Measurements from ENCODE around the gene FLOT1.

The FLOT1 gene

DNA sequence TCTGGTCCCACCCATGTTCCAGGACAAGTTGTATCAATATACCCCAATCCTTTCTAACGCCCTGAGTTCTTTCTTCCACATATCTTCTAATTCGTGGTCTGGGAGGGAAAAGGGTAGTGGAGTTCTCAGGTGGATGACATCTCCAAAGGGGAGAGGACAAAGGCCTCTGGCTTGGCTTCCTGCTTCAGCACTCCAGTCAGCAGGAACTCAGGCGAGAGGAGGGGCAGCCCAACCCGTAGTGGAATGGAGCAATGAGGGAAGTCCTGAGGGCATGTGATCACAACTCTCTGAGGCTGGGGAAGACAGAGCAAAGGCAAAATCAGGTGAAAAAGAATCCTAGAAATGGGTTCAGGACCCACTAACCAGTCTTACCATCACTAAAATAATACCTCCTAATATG is 42.1 kb downstream of the FLOT1 start:
- DNase-seq (ENCODE audit: low spot score): no peak

DNA sequence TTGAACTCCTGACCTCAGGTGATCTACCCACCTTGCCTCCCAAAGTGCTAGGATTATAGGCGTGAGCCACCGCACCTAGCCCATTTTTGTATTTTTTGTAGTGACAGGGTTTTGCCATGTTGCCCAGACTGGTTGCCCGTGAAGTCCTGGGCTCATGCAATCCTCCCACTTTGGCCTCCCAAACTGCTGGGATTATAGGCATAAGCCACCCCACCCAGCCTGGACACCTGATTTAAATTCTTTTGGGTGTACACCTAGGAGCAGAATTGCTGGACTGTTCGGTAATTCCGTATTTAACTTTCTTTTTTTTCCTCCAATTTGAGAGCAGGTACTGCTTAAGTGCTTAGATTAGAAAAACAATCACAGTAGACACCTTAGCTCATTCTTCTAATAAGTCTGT is 46.1 kb downstream of the FLOT1 start:
- DNase-seq (ENCODE audit: low spot score): no peak

DNA sequence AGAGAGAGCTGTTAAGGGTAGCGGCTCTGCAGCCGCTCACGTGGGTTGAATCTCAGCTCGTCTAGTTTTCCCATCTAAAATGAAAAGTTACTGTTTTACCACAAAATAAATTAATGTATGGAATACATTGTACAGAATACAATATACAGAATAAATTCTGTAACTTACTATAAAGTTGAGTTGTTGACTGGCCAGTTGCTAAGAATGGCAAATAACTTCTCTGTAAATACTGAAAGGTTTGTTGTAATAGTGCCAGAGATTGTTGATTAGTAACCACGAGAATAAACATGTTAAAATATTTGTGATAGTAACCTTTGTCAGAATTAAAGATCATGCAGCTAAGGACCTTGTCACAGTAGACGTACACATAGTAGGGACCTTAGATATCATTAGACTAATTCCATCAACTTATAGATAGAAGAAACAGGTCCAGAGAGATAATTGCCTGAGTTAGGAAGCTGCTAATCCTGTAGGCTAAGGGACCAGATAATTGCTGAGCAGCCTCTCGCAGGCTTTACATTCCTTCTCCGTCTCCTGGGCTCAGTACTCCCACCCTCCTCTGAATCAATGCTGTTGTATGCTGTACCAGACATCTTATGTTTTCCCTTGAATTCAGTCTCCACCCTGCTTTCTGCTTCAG is 51.2 kb downstream of the FLOT1 start:
- no peak for DNase-seq (ENCODE audit: low spot score)

DNA sequence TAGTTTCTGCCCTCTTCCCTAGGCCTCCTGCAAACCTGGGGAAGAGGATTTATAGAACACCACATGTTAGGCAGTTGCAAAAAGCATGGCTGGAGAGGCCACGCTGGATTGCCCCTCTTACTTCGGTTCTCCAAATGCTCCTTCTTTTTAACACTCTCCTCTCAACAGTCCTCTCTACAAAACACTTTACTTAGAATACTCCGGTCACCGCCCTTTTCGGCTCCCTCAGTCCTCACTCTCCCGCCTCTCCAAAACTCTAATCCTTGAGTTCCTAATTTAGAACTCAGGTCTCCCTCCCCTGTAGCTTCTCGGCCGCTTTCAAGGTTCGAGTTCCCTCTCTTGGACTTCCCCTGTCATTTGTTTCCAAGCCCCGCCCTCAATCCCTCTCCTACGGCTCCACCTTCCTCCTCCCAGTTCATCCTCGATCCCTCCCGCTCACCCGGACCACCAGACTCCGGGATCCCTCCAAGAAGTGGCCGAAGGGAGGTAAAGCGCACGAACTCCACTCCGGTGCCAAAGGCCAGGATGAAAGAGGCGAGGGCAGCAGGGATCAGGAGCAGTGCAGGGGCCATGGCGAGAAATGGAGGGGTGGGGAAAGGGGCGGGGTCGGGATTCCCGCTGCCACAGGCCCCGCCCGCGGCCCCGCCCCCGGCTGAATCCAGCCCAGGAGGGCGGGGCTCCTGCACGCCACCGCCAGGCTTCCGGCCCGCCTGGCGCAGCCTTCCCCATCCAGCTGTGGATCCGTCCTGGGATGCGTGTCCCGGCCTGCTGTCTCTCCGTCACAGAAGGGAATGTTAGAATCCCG is 51.9 kb downstream of the FLOT1 start, which contains the start of gene NRM:
TSS of gene NRM (minus strand) at position 582 of the 805 bp plus-strand sequence. CDS start at position 572, 10 bp downstream.
- peak; percentile 89 for DNase-seq (ENCODE audit: low spot score)

DNA sequence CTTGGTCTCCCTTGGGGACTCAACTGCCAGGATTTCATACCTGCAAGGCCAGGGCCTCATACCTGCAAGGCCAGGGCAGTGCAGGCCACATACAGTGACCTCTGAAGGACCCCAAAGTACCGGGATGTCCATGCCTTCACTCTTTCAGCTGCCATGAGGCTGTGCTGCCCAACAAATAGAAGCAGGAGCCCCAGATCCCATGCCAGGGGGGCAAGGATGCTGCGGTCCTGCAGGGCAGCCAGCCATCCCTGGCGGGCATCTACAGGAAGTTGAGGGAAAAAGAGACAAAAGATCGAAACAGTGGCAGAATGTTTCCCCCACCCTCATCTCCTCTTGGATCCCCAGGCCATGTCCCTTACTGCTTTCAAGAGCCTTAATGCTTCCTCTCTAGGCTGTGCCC is 52.5 kb downstream of the FLOT1 start:
- DNase-seq (ENCODE audit: low spot score): no peak

DNA sequence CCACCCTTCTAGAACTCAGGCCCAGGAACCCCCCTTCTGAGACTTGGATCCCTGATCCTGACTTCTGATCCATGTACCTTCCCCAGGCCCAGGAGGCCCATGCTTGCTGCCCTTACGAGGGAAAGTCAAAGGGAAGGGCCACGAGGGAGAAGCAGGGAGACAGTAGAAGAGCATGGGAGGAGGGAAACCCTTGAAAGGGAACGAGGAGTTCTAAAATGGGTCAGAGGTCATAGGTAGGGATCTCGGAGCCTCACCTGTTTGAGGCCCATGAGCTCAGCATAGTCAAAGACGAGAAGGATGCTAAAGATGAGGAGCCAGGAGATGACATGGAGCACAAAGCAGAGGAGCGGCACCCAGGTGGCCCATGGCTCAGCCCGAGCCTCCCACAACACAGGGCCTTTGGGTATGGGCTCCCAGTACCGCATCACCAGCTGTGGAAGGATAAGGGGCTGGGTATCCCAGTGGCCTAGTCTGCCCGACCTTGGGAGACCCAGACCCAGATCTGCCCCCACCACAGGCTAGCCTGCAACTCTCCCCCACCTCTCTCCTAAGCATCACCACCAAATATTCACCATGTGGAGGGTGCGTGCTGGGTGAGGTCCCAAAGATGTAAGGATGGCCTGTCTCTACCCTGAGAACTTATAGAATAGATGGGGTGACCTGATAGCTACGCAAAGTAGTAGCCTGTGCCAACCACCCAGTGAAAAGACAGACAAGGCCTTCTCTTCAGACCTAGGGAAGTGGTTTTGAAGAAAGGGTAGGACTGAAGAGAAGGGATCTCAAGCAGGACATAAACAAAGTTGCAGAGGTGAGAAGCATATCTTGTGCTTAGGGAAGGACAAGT is 53.2 kb downstream of the FLOT1 start:
- no peak for DNase-seq (ENCODE audit: low spot score)

DNA sequence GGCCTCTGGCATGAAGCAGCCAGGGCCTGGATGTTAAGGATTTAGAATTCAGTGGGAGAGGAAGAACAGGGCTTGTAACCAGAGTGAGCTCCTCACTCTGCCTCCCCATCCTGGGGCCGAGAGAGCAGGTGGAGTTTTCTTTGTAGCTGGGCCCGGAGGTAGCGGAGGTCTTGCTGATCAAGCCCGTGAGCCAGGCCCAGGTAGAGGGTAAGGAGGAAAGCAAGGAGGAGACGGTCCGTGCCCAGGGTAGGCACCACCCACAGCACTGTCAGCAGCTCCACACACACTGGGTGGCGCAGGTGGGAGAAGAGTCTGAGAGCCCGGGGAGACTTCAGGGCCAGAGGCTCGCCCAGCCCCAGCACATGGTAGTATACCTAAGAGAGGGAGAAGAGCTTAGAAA is 53.9 kb downstream of the FLOT1 start:
- no peak for DNase-seq (ENCODE audit: low spot score)

DNA sequence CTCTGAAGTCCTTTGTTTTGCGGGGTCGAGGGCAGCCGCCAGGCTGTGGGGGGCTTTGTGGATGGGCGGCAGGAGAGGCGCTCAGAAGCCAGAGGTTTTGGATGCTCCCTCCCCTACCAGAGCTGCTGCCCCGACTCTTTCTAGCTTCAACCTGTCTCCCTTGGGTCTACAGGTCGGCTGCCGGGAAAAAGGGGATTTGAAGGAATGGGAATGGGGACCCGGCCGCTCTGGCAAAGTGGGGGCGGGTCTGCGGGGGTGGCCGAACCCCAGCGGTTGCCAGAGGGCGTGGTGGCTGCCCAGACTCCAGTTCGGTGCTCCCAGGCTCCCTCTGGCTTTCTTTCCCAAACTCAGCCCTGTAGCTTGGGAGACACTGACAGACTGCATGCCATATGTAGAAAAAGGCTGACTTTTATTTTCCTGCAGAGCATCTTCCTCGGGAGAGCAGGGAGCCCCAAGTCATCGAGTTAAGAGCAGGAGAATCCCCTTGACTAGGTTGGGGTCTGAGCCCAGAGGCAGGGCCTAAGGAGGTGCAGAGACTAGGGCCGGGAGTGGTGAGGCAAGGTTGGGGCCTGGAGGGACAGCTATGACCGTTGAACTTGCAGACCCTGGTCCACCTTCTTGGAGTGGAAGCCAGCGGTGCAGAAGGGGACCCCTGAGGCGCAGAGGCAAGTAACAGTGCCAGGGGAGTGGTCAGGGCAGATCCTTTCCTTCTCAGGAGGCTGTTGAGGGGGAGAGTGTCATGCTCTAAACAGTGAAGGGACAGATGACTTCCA is 54.6 kb downstream of the FLOT1 start:
- DNase-seq (ENCODE audit: low spot score): no peak

DNA sequence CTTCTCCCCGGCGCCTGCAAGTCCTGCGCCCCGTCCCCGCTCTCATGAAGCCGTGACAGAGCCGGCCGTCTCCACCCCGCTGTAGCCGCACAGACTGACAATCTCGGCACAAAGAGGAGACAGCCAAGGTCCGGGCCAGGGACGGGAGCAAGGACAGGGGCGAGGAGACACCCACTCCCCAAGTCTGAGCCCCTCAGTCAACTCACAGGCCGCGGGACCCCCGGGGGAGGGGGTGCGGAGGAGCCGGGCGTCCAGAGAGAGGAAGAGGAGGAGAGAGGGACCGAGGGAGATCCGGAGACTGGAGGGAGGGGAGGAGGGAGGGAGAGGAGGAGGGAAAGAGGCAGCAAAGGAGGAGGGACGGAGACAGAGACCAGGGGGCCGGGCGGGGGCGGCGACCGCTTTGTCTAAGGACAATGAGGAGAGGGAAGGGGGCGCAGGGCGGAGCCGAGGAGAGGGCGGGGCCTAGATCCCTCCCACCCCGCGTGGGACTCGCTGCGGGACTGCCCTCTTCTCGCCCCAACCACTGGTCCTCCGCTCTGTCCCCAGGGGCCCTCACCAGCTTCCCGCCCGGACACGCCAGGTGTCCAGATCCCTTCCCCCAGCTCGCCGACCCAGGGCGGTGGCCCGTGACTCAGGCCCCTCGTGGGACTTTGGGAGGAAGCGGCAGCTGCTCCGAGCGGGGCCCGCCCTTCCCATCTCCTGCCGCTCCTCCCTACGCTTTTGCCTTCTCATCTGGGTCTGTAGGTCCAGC is 55.4 kb downstream of the FLOT1 start:
- peak; percentile 95 for DNase-seq (ENCODE audit: low spot score)

DNA sequence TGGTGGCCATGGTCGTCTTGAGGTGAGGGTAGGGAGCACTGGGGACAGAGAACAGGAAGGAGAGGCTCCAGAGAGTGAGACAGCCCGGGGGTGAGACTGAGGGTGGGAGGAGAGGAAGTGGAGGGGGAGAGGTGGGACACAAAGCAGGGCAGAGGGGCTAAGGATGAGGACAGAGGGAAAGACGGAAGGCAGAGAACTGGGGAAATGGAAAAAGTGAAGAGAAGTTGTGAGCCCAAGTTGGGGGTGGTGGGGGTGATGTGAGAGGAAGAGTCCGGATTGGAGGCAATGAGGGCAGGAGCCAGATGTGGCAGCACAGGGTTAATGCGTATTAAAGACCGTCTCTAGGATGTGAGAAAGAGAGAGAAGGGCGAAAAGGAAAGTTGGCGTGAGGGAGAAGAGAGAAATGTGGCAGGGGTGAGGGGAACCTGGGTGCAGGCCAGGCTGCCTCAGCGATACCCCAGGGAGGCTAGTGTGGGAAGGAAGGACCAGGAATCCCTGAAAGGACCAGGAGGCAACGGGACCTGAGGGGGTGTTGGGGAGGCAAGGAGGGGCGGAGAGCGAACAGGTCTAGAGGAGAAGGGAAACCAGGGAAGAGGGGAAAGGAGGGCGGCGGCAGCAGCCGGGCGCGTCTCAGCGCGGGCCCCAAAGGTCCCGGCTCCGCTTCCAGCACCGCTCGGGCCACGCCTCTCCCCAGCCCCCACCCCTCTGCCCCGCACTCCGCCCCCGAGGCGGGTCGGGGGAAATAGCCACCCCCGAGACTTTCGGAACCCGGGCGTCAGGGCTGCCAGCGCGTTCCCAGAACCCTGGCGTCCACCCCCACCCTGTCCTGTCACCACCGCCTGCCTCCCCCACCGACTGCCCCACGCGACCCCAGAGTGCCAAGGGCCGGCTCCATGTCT is 56.2 kb downstream of the FLOT1 start, which contains the start of gene PPP1R18:
TSS of gene PPP1R18 (minus strand) at position 637 of the 899 bp plus-strand sequence. CDS start at position 10, 627 bp downstream.
- DNase-seq (ENCODE audit: low spot score): peak; percentile 73

DNA sequence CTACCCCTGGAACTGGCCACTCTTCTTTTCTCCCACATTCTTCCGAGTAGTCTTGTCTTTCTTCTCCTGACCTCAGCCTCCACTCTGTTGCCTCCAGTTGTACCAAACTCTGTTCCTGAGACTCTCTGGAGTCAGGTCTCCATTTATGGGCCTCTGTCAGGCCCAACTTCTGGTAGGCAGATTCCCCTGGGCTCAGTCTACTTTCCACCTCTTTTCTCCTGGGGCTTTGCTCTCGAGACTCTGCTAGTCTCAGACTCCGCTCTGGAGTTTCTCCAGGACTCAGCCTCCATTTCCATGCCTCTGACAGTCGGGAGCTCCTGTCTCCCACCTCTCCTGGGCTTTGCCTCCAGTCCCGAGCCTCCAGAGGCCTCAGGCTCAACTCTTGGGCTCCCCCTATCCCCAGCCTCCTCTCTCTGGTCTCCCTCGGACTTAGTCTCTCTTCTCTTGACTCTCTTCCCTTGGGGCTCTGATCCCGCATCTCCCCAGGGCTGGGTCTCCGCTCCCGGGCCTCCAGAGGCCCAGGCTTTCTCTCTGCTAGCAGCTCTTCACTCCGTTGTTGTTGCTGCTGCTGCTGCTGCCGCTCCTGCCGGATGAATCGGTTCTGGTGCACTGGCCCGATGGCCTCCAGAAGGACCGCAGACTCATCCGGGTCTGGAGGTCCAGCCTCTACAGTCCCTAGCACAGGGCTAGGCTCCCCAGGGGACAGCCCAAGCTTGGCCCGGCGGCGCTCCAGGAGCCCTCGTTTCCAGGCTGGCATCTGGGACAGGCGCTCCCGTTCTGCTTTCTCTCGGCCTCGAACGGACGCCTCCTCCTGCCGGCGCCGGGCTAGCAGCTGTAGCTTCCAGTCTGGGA is 57.1 kb downstream of the FLOT1 start:
- no peak for DNase-seq (ENCODE audit: low spot score)

DNA sequence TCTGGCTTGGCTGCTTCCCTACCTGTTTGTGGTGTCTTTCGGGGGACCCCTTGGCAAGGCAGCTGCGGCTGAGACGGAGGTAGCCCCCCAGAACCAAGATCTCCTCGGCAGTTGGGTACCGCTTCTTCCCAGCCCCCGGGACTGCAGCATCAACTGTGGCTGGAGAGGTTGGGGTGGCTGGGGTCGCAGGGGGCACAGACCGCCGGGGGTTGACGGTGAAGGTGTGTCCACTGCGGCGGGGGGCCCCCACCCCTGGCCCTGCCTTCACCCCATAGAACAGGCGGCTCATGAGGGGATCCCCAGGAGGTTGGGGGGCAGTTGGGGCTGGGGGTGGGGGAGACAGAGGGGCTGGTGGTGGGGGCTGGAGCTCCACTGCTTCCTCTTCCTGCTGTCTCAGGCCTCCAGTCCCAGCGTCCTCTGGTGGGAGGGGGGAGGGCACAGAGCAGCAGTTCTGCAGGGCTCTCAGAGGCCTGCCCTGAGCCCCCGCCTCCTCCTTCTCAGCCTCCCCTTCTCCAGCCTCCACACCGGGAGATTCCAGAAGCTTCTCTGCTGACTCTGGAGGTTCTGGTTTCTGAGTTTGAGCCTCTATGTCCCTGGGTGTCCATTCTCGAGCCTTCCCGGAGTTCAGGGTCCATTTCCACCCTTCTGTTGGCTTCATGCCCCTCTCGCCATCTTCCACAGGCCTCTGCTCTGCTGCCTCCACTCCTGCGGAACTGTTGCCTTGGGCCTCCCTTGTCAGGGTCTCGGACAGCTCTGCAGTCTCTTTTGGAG is 57.9 kb downstream of the FLOT1 start:
- DNase-seq (ENCODE audit: low spot score): peak; percentile 53

DNA sequence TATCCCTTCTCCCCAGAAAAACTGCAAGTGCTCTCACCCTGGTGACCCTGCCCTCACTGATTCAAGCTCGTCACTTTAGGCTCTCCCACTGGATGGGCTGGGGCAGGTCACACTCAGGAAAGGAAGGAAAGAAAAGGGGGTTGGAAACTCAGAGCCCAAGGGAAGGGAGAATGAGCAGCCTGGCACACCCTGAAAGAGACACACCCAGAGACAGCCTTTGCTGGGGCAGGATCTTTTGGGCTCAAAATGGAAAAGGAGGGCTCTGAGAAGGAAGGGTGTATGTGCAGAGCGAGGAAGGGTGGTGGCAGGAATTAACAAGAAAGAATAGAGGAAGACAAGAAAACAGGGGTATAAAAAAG is 58.5 kb downstream of the FLOT1 start:
- no peak for DNase-seq (ENCODE audit: low spot score)

DNA sequence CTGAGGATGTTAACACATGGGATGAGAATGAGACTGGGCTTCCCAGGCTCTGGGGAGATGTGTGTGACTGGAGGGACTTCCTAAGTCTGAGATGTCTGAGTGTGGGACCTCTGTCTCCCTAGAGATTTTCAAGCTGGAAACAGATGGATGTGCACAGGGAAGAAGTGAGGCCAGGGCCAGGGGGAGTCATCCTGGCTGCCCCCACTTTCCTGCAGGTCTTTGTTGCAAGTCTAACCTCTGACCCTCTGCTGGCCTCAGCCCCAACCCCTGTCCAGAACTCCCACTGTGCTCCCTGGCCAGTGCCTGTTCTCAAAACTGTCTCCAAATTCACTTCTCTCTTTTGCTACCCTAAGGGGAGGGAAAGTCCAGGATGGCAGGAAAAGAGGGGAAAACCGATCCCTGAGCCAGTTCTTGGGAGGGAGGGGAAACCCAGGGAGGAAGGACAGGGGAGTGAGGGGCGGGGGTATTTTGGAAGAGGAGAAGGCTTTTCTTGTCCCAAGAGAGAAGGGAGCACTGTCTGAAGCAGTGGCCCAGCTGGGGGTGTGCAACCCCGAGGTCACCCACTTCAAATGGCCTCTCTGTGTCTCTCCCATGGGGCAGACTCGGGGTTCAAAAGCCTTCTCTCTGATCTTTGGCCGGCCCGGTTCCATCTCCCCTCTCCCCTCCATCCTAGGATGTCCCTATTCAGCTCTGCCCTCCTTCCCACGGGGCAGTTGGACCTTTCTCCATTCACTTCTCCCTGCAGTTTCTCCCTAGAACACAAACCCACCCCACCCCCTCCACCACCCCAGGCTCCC is 59.1 kb downstream of the FLOT1 start:
- DNase-seq (ENCODE audit: low spot score): no peak

DNA sequence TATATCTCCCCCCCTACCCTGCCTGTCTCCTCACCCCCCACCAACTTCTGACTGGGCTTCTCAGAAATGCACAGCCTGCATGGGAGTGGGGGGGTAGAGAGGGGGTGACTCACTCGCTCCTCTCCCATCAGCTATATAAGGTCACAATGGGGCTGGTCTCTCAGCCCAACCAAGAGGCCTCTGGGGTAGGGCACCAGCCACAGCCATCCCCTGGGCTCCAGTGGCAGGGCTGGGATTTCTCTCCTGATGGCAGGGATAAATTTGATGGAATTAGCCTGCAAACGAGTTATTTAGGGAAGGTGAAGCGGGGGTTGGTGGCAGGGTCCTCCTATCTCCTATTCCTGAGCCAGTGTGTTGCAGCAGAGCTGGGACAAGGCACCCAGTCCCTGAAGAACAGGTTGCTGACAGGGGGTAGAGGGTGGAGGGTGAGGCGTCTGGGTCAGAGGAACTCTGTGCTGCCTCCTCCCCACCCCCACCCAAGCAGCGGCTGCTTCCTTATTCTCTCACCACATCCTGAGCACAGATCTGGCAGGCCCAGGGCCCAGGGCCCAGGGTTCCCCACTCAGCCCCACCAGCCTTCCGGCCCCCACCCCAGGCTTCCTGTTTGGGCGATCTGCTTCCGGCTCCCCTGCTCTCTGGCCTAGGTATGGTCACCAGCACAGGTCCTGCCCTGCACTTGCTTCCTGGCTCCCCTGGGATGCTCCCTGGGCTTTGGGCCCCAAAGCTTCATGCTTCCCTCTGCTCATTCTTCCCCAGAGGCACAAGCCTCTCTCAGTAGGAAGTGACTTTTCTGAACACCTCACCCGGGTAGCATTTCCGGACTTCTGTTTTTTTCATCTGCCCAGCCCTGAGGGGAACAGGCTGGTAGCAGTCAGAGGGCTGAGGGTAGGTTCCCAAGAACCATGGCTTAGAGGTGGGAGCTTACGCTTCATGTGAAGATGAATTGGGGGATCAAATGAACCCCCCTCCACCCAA is 60.1 kb downstream of the FLOT1 start:
- peak; percentile 95 for DNase-seq (ENCODE audit: low spot score)

DNA sequence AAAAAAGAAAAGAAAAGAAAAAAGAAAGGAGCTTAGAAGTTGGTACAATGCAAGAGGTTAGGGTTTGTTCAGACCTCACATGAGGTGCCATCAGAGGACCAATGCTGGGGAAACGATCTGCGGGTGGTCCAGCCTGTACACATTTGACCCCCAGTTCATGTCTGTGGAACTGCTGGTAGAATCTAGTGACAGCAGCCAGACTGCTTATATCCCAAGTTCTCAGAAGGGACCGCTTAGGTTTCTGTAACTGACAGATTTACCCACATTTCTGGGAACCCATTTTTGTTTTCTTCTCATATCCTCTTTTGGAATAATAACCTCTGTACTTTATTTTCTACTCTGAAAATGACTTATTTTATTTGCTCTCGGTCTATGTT is 60.7 kb downstream of the FLOT1 start:
- DNase-seq (ENCODE audit: low spot score): no peak

Data from hepatic stellate cell (primary cell).